ENCODE measurements around the gene KLHL36. TPM values are rescaled to one million over a fixed set of nuclear protein-coding genes. Genes with fewer than 3 reads are reported as not detected.

The KLHL36 gene
- total and polyA plus RNA-seq, 9 of the 15 experiments (the other 6 are each of a cell fraction or from before 2014, with no cell fraction given) = 2.1 to 51.2 (median 18.5) TPM

GRCh38 chr16:84699712-84700445 is 51.6 kb downstream of the KLHL36 start, which contains the start of gene USP10 (continued):
- TF ChIP-seq ZBTB33 (CRISPR knock-in tag; IDR thresholded peaks at IDR 0.05) (no peak), ZNF785 (CRISPR knock-in tag; IDR thresholded peaks at IDR 0.05) (no peak), ZNF212 (CRISPR knock-in tag; IDR thresholded peaks at IDR 0.05) (0 out of 2 replicates have a peak, but pooled peaks have one; percentile 33), BCLAF1 (IDR thresholded peaks at IDR 0.05; ENCODE audit: borderline replicate concordance in 1 of 2, control insufficient read depth in 1 of 2, low read depth in 2 of 2, low read length in 1 of 2) (no peak), ZNF589 (CRISPR knock-in tag; IDR thresholded peaks at IDR 0.05; ENCODE audit: low read depth) (no peak), RBFOX2 (IDR thresholded peaks at IDR 0.05; ENCODE audit: low read depth, low read length) (peak; percentile 94), GTF2F1 (IDR thresholded peaks at IDR 0.05; ENCODE audit: low read depth, low read length) (0 out of 2 replicates have a peak, but pooled peaks have one; percentile 18), SIN3A (IDR thresholded peaks at IDR 0.05; ENCODE audit: borderline replicate concordance in 2 of 2, control insufficient read depth in 1 of 2, low read depth in 2 of 2, low read length in 2 of 2) (peak in 1 of 2 experiments; percentile 83; a peak in 3 of 4 replicates), ZBTB5 (IDR thresholded peaks at IDR 0.05) (no peak), ZNF224 (CRISPR knock-in tag; IDR thresholded peaks at IDR 0.05) (no peak), ETV5 (CRISPR knock-in tag; IDR thresholded peaks at IDR 0.05; ENCODE audit: low read depth) (no peak), ZNF561 (CRISPR knock-in tag; conservative IDR thresholded peaks at IDR 0.05) (no peak), PTBP1 (IDR thresholded peaks at IDR 0.05; ENCODE audit: low read depth, low read length) (no peak), ZFP30 (CRISPR knock-in tag; IDR thresholded peaks at IDR 0.05; ENCODE audit: borderline replicate concordance) (no peak)
- TF ChIP-seq, protein P1, sequence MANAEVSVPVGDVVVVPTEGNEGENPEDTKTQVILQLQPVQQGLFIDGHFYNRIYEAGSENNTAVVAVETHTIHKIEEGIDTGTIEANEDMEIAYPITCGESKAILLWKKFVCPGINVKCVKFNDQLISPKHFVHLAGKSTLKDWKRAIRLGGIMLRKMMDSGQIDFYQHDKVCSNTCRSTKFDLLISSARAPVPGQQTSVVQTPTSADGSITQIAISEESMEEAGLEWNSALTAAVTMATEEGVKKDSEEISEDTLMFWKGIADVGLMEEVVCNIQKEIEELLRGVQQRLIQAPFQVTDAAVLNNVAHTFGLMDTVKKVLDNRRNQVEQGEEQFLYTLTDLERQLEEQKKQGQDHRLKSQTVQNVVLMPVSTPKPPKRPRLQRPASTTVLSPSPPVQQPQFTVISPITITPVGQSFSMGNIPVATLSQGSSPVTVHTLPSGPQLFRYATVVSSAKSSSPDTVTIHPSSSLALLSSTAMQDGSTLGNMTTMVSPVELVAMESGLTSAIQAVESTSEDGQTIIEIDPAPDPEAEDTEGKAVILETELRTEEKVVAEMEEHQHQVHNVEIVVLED (CRISPR knock-in tag; IDR thresholded peaks at IDR 0.05) = no peak
